Mesenteric fat pad (tissue), 1 donor: ENCODE data around the gene SYNDIG1. TPM values are rescaled to one million over a fixed set of nuclear protein-coding genes. Genes with fewer than 3 reads are reported as not detected.

ENCODE experiments used
- DNase-seq: peaks from one replicate; pipeline ENCODE4 v3.0.0-alpha.2; 2020; ENCODE audit warnings: low spot score
- total RNA-seq: library from RNA; stranded (reverse); fragmentation: NEBNext Ultra II Directional; extraction: Animal tissue kit (Norgen Biotek cat#: 25700); gene quantifications from one replicate; pipeline ENCODE4 v1.2.1, GENCODE V29; 2021
- donor health status: DM: yes; HTN: yes; CAD: no.

SYNDIG1 gene
- total RNA-seq, 1 donor from 2014 or later = 0.77 TPM

DNA sequence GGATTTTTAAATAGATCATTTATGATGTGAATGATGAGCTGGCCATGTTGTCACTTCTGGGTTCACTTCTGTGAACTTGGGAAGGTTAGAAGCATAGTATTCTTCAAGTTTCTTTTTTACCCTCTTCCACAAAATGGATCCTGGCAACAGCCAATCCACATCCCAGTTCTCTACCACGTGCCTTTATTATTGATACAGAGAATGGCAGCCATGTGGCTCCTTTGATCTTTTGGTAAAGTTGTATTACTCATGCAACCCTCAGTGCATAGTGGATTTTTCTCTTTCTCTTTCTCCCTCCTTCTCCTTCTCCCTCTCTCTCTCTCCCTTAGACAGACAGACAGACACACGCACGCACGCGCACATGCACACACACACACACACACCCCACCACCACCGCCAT lies 50.0 kb downstream of the SYNDIG1 start:
- DNase-seq = no peak

DNA sequence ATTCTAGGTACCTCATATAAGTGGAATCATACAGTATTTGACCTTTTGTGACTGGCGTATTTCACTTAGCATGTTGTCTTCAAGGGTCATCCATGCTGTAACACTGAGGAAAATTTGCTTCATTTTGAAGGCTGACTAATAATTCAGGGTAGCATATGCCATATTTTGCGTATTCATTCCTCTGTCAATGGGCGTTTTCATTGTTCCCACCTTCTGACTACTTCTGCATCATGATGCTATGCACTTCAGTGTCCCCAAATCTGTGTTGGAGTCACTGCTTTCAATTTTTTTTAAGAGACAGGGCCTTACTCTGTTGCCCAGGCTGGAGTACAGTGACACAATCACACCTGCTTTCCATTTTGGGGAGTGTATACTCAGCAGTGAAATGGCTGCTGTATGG lies 51.6 kb downstream of the SYNDIG1 start:
- DNase-seq = no peak

DNA sequence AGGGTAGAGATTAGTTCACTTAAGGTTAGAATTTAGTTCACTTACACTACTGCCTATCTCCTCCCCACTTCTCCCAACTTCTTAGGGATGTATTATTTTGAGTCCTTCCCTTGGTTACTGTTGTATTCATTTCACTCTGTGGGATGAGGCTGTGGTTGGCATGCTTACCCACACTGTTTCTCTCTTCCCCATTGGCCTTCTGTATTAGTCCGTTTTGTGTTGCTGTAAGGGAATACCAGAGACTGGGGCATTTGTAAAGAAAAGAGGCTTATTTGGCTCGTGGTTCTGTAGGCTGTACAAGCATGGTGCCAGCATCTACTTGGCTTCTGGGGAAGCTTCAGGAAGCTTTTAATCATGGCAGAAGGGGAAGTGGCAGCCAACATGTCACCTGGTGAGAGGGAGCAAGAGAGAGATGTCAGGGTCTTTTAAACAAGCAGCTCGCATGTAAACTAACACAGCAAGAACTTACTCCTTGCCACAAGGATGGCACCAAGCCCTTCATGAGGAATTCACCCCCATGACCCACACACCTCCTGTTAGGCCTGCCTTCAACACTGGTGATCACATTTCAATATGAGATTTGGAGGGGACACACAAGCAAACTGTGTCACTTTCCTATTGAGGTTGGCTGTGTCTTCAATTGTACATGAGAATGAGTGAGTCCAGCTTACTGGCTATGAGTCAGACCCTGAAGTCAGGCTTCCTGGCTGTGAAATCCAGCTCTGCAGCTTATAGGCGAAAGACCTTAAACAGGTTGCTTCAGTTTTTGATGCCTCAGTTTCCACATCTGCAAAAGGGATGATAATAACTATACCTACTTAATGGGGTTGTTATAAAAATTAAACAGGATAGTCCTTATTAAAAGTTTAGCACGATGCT lies 53.3 kb downstream of the SYNDIG1 start:
- no peak for DNase-seq

DNA sequence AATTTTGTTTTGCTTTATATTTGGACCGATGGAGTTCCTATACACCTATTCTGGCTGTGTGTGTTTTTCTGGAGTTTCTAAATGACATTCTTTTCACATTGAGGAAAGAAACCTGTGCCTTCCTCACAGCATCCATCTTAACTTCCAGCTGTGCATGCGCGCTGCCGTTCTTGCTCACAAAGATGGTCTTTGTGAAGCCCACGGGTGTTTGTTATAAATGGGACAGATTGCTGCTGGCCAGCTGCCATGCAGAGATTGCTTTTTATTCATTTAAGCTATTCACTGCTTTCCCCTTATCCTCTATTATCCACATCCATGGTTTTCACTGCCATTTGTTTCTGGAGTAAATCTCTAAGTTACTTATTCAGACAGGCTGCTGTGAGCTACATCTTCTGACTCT lies 54.2 kb downstream of the SYNDIG1 start:
- no peak for DNase-seq

DNA sequence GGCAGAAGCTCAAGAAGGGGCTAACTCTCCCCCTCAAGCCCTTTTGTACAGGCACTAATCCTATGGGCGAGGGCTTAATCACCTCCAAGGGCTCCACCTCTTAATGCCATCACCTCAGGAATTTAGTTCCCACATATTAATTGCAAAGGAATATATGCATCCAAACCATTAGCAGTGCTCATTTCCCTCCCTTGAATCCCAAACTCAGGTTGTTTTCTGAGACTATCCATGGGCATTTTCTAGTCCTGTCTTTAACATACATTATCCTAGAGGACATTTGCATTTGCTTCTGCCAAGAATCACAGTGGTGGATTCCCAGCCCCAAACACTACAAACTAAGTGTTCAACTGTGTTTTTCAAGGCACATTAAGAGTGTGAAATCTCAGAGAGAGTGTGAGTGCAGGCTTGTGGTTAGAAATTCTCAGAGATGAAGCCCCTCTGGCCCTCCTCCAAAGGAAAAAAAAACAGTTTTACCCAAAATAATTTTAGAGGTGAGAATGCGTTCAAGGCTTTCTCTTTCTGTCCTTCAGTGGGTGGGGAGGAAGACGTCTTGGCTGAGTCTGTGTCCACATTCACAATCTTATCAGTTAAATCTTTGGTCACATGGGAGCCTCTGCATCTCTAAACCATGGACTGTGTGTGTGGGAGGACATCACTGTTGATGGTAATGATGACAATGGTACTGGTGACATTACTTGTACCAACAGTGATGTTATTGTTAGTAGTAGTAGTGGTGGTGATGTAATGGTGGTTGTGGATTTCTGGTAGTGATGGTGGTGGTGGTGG lies 59.3 kb downstream of the SYNDIG1 start:
- DNase-seq = no peak

DNA sequence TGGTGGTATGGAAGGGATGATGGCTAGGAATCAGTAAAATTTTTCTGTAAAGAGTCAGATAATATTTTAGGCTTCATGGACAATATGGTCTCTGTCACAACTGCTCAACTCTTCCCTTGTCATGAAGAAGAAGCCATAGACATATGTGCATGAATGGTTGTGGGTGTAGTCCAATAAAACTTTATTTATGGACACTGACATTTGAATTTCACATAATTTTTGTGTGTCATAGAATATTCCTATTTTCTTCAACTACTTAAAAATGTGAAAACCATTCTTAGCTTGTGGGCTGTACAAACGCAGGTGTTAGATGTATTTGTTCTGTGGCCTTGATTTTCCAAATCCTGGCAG lies 59.9 kb downstream of the SYNDIG1 start:
- no peak for DNase-seq

DNA sequence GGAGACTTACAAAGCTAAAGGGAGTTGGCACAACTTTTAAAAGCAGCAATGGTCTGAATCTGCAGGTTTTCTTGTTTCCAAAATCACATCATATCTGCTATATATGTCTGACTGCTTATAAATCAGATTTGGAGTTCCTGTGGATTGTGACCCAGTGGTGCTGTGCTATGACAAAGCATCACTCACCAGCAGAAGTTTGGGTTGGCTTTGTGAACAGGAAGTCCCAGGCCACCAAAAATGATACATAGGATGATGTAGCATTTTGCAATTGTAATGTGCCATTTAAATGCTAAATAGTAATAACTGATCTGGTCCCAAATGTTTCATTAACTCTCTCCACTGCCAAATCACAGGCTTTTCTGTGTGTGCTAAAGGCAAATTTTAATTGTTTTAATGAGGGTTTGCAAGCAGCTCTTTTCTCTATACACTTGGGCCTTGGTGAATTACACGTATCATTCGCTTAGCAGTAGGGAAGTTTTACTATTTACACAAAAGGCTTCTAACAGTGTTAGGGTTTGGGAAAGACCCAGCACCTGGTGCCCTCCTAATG lies 60.8 kb downstream of the SYNDIG1 start:
- no peak for DNase-seq

DNA sequence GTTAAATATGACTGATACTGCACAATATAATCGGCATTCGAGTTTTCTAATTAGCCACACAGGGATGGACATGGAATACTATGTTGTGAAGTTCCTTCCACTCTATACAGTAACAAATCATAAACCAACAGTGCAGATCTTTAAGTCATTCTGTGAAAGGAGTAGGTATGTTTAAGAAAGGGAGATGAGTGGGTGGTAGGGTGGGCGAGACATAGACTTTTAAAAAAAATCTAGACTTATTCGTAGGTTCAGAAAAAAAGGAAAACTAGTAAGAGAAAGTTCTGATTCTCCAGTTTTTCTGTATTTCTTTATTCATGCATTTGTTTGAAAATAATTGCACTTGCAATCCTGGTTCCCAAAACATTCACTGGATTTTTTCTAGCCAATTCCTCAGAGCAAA lies 61.8 kb downstream of the SYNDIG1 start:
- no peak for DNase-seq

DNA sequence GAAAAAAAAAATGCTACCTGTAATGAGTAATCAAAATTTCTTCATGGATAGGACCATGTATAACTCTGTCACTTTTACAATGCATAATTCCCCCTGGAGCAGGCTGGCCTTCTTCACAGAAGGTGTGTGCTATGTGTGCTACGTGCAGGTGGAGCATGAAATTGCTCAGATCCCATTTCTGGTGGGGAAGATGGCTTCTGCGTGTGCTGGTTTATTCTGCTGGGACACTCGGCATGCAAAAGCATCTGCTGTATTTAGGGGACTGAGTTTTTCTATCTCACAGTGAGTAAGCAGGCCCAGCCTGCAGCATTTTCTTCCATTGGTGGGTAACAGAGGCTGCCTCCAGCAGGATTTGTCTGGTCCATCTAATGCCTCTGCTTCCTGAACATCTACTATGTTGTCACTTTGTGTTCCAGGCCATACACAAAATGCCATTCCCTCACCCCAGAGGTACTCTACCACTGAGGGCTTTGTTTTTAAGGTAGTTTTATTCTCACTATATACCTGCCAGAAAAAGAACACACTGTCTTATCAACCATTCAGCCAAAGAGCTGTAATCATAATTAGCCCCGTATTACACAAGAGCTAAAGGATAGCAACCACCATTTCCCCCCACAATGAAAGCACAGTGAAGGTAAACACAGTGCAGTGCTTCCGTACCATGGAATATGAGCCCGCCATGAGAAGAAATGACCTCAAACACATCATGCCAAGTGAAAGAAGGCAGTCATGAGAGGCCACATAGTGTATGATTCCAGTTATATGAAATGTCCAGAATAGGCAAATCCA lies 62.4 kb downstream of the SYNDIG1 start:
- no peak for DNase-seq

DNA sequence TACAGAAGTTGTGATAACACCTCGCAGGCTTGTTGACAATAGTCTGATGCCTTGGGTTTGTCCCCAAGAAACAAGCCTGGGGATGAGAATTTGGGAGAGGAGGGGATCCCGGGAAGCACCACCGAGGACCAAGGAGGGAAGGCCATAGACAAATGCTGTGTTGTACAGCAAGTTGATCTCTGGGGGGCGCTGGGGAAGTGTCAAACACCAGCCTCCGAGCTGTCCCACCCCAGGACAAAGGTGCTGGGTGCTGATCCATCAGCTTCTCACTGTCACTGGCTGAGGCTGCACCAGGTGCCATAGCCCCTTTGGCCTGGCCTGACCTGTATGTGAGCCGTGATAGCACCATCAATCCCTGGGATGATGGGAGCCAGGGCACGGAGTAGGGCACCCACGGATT lies 64.0 kb downstream of the SYNDIG1 start:
- no peak for DNase-seq

DNA sequence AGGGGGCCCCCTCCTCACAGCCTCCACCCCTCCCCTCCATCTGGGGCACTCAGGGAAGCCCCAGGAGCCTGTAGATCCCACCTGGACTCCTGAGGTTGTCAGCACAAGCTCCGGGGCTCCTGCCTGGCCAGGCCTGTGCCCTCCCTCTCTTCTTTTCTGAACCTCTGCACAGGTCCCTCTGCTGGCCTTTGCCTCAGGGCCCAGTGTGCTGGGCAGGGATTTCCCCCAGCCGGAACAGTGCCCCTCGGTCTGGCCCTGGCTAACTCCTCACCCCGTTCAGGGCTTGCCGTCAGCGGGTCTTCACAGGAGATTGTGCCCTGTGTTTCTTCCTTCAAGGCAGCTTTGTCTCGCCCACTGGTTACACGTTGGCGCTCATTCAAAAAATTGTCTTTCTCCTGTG lies 64.9 kb downstream of the SYNDIG1 start:
- no peak for DNase-seq

DNA sequence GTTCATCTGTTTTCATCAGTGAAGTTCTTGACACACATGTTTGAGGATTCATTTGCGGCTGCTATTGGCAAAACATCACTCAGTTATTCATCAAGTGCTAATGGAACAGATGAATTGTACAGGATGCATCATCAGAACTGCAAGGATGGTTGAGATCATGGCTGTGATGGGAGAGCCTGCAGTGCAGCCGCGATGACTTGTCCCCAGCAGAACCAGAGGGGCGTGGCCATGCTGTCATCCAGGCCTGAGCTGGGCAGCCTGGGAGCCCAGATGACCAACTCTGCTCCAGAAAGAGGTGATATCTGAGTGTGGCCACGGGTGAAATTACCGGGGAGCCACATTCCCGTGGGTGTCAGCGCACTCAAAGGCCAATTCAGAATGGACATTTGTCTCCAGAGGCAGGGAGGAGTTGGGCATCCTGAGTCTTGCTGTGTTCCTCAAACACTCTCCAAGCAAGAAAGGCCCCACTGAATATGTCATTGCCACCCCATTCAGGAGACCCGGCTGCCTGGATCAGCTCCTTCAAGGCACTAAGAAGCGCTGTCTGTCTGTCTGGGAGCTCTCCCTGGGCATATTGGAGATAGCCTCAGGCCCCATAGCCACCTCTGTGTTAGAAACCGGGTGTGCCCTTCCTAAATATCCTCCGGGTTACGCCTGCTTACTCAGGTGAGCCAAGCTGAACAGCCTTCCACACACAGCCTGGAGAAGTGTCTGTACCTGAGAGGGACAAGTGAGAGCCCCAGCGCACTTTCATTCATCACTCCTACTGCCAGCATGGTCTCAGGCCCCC lies 66.7 kb downstream of the SYNDIG1 start:
- DNase-seq = no peak

DNA sequence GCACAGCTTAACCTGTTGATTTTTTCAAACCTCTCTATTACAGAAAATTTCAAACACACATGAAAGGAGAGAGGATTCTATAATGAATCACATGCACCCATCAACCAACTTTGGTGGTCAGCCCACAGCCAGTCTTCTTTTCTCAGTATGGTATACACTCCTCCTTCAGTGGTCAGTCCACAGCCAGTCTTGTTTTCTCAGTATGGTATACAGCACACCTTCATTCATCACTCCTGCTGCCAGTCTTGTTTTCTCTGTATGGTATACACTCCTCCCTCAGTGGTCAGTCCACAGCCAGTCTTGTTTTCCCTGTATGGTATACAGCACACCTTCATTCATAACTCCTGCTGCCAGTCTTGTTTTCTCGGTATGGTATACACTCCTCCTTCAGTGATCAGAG lies 67.8 kb downstream of the SYNDIG1 start:
- DNase-seq = no peak

DNA sequence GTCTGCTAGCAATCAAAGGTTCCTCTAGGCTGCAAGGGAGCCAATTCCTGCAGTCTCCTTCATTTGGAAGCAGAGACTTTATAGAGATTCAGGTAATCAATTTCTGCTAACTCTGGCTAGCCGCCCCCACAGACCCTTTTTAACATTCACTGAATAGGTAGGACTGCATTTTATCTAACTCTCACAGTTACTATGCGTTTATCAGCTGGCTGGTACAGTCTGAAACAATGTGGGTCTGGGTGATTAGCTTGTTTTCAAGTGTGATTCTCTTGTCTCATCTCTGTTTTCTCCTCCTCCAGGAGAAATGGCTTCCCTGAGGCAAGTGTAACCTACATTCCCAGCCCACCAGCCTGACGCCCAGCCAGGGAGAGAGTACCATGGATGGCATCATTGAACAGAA lies 73.3 kb downstream of the SYNDIG1 start:
- DNase-seq = no peak

DNA sequence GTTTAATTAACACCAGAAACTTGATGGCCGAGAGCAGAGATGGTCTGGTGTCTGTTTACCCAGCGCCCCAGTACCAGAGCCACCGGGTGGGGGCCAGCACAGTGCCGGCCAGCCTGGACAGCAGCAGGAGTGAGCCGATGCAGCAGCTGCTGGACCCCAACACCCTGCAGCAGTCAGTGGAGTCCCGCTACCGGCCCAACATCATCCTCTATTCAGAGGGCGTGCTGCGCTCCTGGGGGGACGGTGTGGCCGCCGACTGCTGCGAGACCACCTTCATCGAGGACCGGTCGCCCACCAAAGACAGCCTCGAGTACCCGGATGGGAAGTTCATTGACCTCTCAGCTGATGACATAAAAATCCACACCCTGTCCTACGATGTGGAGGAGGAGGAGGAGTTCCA lies 73.7 kb downstream of the SYNDIG1 start:
- no peak for DNase-seq

DNA sequence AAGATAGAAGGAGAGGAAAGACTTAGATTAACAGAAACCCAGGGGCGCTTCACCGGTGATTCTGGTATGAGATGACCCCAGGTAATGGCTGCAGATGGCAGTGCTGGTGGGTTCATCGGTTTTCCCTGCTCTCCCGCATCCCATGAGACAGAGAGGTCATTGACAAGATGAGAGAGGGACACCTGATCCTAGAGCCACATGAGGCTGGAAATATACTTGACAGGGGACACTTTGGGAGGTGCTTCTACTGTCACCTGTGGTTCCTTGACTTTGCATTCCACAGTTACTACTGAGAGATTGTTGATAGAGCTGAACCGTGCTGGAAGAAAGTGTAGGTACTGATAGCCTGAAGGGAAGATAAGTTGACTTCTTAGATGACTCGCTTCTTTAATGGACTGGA lies 74.3 kb downstream of the SYNDIG1 start:
- no peak for DNase-seq

DNA sequence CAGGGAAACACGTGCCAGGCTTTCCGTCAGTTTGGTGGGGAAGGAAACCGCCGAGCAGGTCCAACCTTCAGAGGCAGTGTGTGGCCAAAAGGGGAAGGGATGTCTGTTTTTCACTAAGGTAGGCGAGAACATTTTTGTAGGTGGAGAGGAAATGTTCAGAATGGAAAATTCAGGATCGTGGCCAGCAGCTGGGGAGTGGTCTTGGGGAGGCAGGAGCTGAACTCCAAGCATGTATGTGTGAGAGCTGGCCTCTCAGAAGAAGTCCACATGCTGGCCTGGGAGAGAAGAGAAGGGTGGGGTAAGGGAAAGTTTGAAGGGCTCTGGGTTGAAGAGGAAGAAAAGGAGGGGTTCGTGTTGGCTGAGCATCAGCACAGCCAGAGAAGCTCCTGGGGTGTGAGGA lies 74.9 kb downstream of the SYNDIG1 start:
- DNase-seq = no peak

DNA sequence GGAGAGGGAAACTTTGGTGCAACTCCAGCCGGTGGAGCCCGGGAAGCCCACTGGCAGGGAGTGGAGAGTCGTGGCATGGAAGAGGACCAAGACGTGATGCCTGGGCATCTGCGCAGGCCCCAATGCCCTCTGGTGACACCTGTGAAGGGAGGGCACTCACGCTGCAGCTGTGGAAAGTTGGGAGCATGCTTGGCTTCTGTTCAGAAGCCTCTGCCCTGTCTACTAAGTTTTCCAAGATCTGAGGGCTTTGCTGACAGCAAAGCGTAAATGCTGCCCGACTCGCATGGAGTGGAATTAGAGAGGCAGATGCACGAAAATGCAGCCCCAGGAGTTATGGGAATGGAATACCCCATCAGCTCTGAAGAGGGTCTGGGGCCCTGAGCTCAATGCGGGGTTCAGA lies 75.7 kb downstream of the SYNDIG1 start:
- DNase-seq = no peak

DNA sequence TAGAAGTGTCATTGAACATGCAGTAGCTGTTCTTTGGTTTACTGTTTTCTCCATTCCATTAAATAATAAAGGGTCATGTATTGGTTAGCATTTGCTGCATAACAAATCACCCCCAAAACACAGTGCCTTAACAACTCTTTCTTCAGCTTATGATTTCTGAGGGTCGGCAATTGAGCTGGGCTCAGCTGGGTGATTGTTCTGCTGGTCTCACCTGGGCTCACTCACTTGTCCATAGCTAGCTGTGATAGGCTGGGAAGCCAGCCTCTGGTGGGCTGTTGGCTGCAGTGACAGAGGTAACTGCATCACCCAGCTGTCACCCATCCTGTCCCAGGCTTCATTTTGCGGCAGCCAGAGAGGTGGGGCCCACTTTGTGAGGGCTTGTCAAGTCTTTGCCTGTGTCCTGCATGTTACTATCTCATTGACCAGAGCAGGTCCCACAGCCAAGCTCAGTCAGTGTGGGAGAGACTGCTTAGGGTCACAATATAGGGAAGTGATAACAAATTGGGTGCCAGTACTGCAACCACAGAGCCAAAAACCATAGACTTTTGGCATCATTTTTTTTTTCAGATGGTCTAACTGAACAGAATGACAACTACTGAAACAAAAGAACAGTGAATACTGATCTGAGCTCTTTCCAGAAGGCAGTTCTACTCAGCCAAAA lies 76.9 kb downstream of the SYNDIG1 start:
- DNase-seq = no peak

DNA sequence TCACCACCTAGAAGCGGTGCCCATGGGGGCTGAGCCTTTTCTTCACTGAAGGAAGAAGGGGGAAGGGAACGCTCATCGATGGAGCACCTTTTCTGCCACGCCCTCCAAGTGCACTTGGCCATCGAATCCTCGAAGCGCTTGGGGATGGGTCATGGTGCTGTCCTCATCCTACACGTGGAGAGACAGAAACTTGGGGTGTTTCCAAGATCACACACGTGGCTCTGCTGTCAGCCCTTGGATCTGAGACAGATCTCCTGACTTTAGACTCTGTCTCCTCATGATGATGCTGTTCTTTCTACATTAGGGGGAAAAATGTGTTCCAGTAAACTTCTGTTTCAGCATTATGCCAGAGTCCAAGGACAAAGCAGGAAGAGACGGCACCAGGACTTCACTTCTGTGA lies 78.5 kb downstream of the SYNDIG1 start:
- DNase-seq = no peak
